Hematopoietic multipotent progenitor cell treated with erythropoietin and hydrocortisone succinate and interleukin-3 and kit ligand, for 8 days (in vitro differentiated cells): ENCODE measurements around the gene TNS3.

Experiments
- DNase-seq: peaks from one replicate; pipeline ENCODE4 v3.0.0-alpha.2; 2015

TNS3 gene

DNA sequence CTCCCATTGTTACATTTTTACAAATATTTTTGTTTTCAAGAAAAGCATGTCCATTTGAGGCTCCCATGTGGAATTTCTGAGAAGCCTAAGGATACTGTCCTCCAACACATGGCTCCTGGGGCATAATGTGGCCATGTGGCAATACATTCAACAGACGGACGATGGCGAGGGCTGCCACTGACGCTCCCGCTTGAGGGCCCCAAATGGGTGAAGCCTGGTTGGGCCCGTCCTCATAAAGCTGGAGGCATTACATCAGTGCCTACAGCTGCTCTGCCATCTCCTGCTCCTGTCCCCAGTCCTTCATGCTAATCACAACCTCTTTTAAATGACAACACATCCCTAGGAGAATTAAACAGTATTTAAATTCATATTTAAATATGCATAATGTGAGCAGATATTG is 246.8 kb downstream of the TNS3 start:
- DNase-seq: no peak

DNA sequence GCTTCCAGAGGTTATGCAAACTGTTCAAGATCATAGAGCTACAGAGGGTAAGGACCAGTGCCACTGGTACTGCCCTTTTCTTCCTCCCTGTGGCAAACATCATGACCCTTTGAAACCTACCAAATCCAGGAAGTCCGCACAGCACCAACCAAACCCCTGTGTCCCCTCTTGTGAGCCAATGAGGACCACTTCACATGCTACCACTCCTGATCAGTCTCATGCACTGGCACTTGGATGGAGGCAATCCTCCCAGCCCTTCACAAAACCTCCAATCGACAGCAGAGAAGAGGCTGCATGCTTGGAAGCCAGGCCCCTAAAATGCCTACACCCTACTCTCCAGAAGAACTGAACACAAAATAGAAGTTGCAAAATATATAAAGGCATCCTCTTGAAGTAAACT is 248.0 kb downstream of the TNS3 start:
- no peak for DNase-seq

DNA sequence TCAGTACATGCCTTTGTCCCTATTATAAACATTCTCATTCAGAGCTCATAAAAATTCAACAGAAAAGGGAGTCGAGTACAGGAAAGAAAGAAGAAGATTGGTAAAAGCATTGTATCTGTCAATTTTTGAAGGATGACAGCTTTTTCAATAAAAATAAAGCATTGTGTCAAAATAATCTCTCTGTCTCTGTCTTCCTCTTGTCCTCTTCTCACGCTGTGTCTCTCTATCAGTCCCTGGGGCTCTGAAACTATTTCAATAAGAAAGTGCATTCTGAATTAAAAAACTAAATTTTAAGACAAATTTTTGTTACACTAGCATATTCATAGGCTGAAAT is 248.4 kb downstream of the TNS3 start:
- DNase-seq: no peak

DNA sequence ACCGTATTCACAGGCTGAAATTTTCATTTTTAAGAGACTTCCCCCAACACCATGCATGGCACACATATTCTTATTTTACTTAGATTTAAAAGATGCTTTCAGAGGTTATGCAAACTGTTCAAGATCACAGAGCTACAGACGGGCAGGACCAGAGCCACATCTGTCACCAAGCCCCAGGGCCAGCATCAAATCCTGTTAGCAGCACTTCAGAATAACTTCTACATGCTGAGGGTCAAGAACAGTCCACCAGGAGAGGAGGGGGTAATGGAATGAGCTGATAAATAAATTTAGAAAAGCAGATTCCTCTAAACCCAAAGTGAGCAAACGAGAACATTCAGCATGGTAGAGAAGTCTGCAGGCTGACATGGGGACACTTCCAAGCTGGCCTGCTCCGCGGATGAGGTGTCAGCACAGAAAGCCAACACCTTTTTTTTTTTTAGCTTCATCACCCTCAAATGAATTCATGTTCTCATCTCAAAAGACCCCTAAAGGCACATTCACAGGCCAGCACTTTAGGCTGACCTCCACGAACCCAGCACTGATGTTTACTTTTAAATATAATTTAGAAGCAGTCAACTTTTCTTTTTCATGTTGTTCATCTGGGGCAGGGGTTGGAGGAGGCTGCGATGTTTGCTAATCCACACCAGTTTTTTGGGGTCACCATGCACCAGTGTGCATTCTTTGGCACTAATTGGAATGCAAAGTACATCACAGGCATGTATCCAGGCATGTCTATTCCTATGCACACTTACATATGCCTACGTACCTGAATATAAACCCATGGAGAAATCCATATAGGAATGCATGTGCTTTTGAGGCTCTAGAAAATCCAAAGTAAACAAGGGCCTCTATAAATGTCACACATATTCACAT is 249.0 kb downstream of the TNS3 start:
- no peak for DNase-seq

DNA sequence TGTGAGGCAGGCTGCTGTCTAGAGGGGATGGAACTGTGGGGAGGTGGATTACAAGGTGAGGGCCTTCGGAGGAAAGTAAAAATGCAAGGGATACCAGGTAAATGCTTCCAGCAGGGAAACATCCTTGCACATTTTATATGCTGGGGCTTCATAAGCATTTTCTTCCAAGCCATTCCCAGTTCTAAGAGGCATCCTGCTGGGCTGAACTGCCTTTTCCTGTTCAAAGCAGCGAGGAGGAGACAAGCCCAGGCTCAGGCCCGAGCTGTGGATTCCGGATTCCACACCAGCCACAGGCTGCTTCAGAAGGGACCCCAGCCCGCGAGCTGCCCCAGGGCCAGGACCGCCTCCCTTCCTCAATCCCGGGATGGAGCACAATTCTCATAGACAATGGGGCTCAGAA is 249.7 kb downstream of the TNS3 start:
- no peak for DNase-seq

DNA sequence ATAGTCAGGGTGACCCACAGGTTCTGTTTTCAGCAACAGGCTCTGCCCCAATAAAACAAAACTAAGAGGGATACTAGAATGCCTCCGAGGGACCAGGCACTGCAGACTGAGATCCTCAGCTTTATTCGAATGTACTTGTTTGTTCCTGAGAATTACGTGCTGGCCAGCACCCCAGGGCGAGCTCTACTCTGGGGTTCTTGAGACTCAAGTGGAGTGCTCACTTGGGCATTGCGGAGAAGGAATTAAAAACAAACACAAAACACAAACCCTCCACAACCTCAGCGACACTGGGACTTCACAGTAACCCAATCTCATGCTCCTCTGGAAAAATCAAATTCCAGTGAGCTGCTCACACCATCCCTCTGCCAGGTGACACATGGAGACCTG is 250.7 kb downstream of the TNS3 start:
- DNase-seq: no peak

DNA sequence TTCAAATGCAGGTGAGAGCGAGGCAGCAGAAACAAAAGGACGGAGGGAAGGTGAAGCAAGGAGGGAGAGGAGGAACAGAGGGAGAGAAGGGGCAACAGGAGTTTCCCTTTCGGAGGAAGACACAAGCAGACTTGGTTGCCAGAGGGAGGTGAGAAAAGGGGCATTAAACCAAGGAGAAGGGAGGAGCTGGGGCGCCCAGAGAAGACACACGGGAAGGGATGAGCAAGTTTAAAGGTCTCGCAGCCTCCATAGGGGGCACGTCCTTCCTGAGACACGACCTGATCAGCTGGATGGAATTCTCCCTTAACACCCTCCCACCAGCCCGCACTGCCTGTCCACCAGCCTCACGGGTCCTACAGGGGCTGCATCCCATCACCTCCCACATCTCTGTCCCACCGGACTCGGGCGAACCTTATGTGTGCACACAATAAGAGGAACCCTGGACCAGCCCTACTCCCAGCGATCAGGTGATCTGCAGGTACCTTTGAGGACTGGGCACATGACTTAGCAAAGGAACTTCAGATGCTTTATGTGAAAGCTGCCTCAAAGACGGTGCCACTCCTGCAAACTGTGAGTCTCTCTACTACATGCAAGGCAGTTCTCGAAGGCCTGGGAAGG is 251.2 kb downstream of the TNS3 start:
- DNase-seq: no peak

DNA sequence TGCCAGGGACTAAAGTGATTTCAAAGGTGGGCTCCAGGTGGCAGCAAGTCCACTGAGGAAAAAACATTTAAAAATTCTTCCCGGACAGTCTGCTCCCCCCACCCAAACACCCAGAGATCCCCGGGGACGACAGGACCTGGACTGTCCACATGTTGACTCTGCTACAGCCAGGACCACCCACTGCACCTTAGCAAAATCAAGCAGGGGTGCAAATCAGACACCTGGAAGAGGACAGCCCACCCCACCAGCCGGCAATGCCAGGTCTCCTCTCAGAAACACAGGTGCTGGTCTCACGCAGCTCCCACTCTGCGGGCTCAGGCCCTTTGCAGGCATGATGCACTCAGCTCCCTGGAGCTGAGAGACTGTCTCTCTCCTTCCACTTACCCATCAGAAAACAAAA is 251.9 kb downstream of the TNS3 start:
- DNase-seq: no peak

DNA sequence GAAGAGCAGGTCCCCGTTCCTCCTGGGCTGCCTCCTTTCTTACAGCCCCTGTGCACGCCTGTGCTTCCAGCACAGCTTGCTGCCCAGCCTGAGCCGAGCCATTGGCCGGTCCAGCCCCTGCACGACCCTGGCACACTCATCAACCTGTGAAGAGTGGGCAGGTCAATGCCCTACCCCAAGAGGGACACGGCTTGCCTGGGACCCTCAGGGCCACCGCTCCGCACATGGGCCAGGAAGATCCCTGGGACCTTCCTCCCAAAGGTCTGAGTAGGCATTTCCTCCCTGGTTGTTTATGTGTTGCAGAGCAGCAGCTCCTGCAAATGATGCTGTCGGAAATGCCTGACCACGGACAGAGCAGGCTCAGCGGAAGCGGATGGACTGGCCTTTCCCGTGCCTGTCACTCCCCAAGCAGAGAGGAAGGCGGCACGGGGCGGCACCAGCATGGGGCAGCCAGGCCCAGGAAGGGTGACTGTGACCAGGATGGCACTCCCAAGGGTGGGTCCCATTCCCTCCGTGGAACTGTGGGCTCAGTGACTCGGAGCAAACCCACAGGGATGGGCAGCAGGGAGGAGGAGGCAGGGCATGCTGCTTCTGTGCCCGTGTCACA is 252.5 kb downstream of the TNS3 start:
- DNase-seq: no peak

DNA sequence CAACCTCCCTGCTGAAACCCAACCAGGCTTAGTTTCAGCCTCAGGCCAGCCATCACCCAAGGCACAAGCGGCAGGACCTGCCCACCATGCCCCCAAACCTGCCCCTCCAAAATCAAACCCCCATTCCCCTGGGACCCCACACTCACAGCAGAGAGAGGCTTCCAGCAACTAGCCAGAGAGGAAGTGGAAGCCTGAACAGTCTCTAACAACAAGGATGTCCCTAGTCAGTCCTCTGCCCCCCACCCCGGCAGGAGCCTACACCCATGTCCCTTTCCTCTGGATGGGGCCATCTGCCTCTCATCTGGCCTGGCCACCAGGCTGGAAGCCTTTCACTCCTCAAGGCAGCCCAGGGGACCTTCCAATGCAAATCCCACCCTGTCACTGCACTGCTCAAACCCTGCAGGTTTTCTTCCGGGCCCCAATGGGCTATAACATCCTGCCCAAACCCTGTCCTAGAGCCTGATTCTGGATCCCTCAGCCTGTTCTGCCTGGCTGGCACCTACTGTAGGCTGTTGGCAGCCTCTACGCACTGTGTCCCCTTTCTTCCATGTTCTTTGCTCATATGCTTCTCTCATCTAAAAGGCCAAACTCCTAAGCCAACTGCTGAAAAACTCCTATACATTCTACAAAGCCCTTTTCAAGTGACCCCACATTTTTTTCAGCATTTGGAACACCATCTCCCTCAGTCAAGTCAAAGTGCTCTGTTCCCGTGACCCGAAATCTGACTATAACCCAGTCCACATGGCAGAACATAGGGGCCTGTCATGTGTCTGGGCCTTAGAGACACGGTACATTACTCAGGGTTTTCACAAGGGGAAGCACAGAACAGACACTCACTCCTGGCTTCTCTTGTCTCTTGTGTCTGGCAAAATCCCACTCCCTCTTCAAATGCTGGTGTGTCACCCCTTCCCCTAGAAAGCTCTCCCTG is 253.3 kb downstream of the TNS3 start:
- no peak for DNase-seq

DNA sequence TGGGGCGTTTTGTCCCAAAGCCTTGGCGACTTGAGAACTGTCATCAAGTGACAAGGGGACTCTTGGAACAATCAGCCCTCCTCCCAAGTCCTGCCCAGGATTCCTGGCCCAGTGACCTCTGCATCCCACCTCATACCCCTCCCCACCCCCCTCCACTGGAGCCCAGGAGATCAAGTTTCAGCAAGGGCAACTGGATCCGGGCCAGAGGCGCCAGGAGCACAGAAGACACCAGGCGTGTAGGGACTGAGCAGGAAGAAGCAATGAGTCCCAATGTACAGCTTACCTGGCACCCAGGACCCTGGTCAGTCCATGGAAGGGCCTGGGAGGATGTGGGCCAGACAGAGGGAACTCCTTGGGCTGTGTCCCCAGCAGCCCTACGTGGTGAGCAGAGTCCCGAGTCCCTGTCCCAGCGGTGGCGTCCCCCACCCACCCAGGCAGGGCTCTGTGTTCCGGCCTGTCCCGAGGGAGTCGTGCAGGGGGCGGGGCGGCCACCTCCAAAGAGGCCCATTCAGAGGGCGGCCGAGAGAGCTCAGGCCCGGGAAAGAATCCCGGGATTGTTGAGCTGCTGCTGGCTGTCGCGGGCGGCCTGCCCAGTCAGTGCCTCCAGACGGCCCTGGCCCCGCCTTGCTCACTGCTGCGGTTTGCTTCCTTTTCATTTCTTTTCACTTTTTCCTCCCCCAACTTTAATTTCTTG is 254.1 kb downstream of the TNS3 start:
- no peak for DNase-seq

DNA sequence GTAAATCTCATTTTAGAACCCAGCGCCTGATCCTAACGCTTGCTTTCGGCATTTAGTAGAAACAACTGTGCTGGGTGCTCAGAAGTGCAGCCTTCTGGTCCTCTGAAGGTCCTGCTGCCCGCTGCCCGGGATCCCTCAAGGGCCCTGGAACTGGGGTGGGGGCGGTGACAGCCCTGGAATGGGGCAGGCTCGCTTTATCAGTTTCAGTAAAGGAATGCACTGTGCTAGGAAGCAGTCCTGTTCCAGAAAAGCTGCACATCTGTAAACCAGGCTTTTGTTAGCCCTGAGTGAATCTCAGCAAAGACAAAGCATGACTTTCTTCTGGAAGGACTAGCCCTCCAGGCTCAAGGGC is 254.6 kb downstream of the TNS3 start:
- no peak for DNase-seq

DNA sequence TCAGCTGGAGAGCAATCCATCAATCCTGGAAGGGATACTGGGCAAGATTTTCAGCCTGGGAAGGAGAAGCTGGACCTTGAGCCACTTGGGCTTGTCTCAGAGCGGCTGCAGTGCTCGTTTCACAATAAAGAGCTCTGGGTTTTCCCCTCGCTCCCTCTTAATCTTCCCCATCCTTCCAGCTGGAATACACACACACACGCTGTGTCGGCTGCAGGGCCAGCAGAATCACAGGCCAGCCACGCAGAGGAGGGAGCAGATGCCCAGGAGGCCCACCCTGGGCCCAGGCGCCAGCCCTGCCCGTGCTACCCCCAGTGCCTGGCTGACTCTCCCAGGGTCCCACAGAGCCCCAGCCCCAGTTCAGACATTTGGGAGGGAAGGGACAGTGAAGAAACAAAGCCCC is 255.1 kb downstream of the TNS3 start:
- DNase-seq: no peak

DNA sequence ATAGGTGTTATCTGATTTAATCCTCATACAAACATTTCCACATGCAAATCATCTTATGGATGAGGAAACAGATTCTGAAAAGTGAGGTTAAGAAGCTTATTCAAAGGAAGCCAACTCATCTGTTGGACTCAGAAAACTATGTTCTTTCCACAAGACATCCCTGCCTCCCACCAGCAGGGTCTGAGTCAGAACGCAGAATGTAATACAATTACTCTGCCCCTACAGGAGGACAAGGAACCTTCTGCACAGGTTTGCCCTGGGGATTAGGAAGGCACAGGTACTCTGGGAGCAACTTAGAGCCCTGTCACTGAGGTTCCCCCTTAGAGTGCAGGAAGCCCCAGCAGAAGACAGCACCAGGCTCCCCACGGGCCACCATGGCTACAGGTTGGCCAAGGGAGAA is 255.7 kb downstream of the TNS3 start:
- no peak for DNase-seq

DNA sequence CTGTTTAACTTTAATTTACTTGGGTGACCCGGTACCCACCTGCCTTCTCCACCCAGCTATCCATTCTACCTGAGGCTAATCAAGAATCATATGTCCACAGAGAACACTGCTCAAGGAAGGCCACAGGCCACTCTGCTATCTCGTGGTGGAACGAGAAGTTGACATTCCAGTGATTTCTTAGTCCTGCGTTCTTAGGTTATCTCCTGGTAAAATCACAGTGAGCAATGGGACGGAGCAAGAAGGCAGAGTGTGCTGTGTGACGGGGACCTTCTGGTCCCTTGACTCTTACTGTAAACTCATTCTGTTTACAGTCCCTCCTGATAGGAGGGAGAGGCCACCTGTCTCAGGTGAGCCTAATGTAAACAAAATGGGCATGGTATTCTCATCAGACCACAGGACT is 256.6 kb downstream of the TNS3 start:
- no peak for DNase-seq

DNA sequence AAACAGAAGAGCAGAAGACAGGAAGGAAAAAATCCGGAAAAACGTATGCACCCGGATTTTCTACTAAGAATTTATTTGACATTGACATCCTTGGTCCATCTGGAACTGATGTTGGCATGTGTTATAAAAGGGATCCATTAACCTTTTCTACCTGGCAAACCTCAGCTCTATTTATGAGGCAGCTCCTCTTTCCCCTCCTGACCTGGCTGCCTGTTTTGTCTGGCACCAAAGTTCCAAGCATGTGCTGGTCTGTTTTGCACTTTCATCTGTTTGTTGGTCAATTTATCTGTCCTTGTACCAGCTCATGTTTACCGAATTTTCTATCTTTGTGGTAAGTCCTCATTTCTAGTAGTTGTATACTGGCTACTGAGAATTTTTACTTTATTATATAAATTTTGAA is 258.0 kb downstream of the TNS3 start:
- no peak for DNase-seq

DNA sequence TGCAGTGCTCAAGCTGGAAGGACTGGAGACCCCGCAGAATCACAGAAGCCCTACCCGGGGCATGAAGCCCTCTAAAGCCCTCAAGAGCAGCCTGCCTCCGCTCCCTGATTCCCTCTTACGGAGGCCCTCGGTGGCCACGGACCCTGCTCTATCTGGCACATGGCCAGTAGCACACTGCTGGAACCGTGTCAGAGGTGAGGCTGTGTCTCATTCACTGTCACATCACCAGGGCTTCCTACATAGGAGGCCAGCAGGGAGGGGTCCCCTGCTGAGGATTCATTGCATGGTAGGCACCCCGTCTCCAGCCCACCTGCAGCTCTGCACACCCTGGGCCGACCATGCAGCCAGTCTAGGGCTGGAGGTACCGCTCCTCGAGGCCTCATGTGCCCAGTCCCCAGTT is 259.2 kb downstream of the TNS3 start:
- no peak for DNase-seq

DNA sequence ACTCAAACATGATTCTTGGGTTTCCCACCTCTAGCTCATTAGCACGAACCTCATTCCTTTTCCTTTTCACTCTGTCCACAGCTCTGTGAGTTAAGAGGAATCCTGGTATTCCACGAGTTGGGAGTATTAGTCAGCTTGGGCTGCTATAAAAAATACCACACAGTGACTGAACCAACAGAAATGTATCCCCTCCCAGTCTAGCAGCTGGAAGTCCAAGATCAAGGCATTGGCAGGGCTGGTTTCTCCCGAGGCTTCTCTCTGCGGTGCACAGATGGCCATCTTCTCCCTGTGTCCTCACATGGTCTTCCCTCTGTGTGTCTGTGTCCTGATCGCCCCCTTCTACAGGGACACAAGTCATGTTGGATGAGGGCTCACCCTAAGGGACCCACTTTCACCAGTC is 261.6 kb downstream of the TNS3 start:
- DNase-seq: no peak

DNA sequence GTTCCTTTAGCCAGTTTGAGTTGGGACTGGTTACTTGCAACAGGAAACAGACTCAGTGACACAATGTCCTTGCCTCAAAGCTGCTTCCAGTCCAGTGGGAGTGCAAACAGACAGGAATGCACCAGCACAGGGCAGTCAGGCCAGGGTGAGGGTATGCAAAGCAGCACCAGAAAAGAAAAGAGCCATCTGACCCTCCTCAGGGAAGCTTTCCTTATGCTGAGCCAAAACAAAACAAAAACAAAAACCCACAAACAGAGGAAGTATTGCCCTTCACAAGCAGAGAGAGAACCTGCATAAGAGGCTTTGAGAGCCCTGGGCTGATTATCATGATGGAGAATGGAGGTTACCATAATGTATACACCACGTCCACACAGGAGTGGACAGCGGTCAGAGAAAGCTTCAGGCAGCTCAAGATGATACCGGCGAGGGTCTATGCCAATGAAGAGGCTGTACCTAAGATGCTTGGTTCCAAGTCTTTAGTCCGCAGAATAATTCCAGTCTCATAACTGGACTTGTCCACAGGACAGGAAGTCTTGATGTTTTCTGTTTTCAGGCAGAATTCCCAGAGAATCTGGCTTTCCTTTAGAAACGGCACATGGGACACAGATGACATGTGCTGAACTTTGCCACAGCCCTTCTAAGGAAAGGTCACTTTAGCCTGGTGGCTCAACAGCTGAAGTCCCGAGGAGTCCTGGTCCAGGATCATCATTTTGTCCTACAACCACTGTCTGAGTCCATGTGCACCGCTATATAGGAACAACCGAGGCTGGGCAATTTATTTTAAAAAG is 263.3 kb downstream of the TNS3 start:
- DNase-seq: no peak

DNA sequence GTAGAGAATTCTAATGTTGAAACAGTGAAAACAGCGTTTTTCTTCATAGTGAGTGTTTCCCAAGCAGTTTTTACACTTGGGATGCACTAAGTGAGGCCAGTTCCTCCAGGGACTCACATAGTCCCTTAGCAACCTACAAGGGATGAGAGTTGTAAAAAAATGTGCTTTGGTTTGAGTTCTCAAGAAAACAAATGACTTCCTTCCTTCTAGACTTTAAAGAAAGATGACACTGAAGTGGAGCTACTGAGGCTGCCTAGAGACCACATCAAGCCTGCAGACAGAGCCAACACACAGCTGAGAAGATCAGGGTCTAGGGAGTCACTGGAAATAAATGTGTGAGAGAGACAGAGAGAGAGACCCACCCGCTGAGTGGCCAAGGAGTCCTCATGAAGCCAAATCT is 264.4 kb downstream of the TNS3 start:
- DNase-seq: no peak

DNA sequence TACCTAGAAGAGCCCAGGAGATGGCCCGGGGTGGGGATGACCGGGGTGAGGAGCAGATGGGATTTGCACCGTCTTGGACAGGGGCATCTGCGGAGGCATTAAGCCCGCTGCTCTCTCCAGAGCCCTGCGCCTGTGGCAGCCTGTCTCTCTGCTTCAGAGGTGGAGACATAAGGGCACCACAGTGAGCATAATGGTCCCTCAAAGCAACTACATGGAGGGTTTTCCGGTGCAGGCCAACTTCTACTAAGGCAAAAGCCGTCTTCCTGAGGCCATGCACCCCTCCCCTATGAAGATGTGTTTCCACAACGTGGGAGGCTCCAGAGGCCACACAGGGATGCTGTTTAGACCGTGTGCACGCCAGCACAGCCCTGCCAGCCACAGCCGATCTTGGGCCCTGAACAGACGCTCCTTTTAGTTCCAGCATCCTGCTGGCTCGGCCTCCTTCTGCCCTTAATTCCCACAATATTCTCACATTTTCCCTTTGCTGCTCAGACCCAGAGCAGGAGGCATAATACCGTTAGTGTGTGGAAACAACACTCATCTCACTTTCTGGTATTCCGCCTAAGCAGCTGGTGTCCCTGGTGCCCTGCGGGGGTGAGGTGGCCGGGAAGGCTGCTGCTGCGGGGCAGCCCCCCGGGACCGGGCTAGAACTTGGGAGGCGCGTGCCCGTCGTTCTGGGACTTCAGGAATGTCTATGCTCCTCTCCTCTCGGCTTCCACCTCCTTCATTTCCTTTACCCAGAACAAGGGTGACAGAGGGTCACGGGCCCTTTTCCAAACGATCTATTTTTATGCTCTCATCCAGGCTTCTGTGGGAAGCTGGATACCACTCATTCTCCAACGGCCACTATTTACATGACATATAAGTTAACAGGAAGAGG is 266.9 kb downstream of the TNS3 start:
- DNase-seq: no peak
